Fibroblast of gingiva (primary cell): ENCODE results near the gene RCVRN.
A peak's percentile ranks its signal among the peaks of the same experiment; 100 is the strongest.

Source experiments
- DNase-seq: peaks from one replicate; pipeline ENCODE4 v3.0.0-alpha.2; 2011; ENCODE audit warnings: low read depth

RCVRN gene

GRCh38 chr17:9905078-9905415 lies at the start of gene RCVRN:
RCVRN (minus strand) TSS chr17:9905271; CDS start chr17:9905180, 91 bp downstream.
- DNase-seq, result no peak

- DNase-seq, result no peak
Observed at GRCh38 chr17:9953492-9953891, 48.4 kb upstream of the RCVRN start.

- DNase-seq, result no peak
Observed at GRCh38 chr17:9951803-9952202, 46.7 kb upstream of the RCVRN start.

GRCh38 chr17:9948928-9949327 lies 43.9 kb upstream of the RCVRN start:
- no peak for DNase-seq

- DNase-seq, result no peak
Observed at GRCh38 chr17:9944704-9945103, 39.6 kb upstream of the RCVRN start.

- DNase-seq, result no peak
Observed at GRCh38 chr17:9943343-9943742, 38.3 kb upstream of the RCVRN start.

GRCh38 chr17:9942885-9943284 lies 37.8 kb upstream of the RCVRN start:
- no peak for DNase-seq

GRCh38 chr17:9941305-9941704 lies 36.2 kb upstream of the RCVRN start:
- no peak for DNase-seq

GRCh38 chr17:9940841-9941240 lies 35.8 kb upstream of the RCVRN start:
- DNase-seq, result no peak

- DNase-seq, result no peak
Observed at GRCh38 chr17:9938764-9939163, 33.7 kb upstream of the RCVRN start.

GRCh38 chr17:9937901-9938300 lies 32.8 kb upstream of the RCVRN start:
- DNase-seq, result no peak

- DNase-seq, result peak; percentile 82
Observed at GRCh38 chr17:9937241-9937761, 32.2 kb upstream of the RCVRN start.

GRCh38 chr17:9936095-9936494 lies 31.0 kb upstream of the RCVRN start:
- no peak for DNase-seq

GRCh38 chr17:9935408-9935807 lies 30.3 kb upstream of the RCVRN start:
- DNase-seq, result peak; percentile 12

GRCh38 chr17:9934331-9934730 lies 29.3 kb upstream of the RCVRN start:
- no peak for DNase-seq

- DNase-seq, result no peak
Observed at GRCh38 chr17:9932491-9932890, 27.4 kb upstream of the RCVRN start.

GRCh38 chr17:9931144-9931741 lies 26.2 kb upstream of the RCVRN start:
- DNase-seq, result no peak

- no peak for DNase-seq
Observed at GRCh38 chr17:9929871-9930270, 24.8 kb upstream of the RCVRN start.

GRCh38 chr17:9928601-9929333 lies 23.7 kb upstream of the RCVRN start:
- no peak for DNase-seq

GRCh38 chr17:9926150-9926804 lies 21.2 kb upstream of the RCVRN start:
- DNase-seq, result no peak

- no peak for DNase-seq
Observed at GRCh38 chr17:9925457-9925856, 20.4 kb upstream of the RCVRN start.

GRCh38 chr17:9924735-9925191 lies 19.7 kb upstream of the RCVRN start:
- peak; percentile 44 for DNase-seq
